PC-3 (cell line): ENCODE measurements around the gene PLEKHH2.

Source experiments
- CTCF ChIP-seq: fragments of 300-600 bp; sonication (generic); conservative IDR thresholded peaks from 2 replicates; pipeline ENCODE4 v1.5.1; 2017; ENCODE audit warnings: antibody characterized with exemption, low read depth, mild to moderate bottlenecking, low read length
- EZH2 ChIP-seq: fragments of 300-600 bp; sonication (generic); IDR thresholded peaks from one replicate; pipeline ENCODE4 v1.6.1; 2017; ENCODE audit warnings: antibody characterized with exemption, mild to moderate bottlenecking, low read length; ENCODE audit not compliant: unreplicated experiment

- TF ChIP-seq CTCF (no peak), EZH2 (no peak)
Measured at GRCh38 chr2:43619511-43619910, 17.5 kb upstream of the PLEKHH2 start.
